Osteocyte (in vitro differentiated cells): ENCODE results near the gene GFRA4. TPM values are rescaled to one million over a fixed set of nuclear protein-coding genes. Genes with fewer than 3 reads are reported as not detected.

Experiments
- DNase-seq: peaks from one replicate; pipeline ENCODE4 v3.0.0; 2021; ENCODE audit warnings: mixed read lengths; ENCODE audit not compliant: unreplicated experiment; ENCODE audit errors: extremely low spot score
- H3K27ac Mint-ChIP-seq: one replicate; pipeline ENCODE4 v1.8.0; 2021; ENCODE audit warnings: mild to moderate bottlenecking, mixed read lengths; ENCODE audit not compliant: unreplicated experiment
- H3K27me3 Mint-ChIP-seq: one replicate; pipeline ENCODE4 v1.8.0; 2021; ENCODE audit warnings: mixed read lengths; ENCODE audit not compliant: unreplicated experiment
- H3K36me3 Mint-ChIP-seq: one replicate; pipeline ENCODE4 v1.8.0; 2021; ENCODE audit warnings: mixed read lengths; ENCODE audit not compliant: unreplicated experiment
- H3K4me1 Mint-ChIP-seq: one replicate; pipeline ENCODE4 v1.8.0; 2021; ENCODE audit warnings: mixed read lengths; ENCODE audit not compliant: unreplicated experiment
- H3K4me3 Mint-ChIP-seq: one replicate; pipeline ENCODE4 v1.8.0; 2021; ENCODE audit warnings: mild to moderate bottlenecking, moderate library complexity, mixed read lengths; ENCODE audit not compliant: unreplicated experiment
- H3K9me3 Mint-ChIP-seq: one replicate; pipeline ENCODE4 v1.8.0; 2021; ENCODE audit warnings: mixed read lengths; ENCODE audit not compliant: unreplicated experiment
- CTCF ChIP-seq: fragments of 200-600 bp; sonication (generic); IDR thresholded peaks from 2 replicates; pipeline ENCODE4 v1.5.0; 2021; ENCODE audit warnings: antibody characterized with exemption, mild to moderate bottlenecking, moderate library complexity
- total RNA-seq: library from RNA; stranded (reverse); gene quantifications from 2 replicates; pipeline ENCODE4 v1.2.1, GENCODE V29; 2021

The GFRA4 gene
- total RNA-seq, 1 donor from 2014 or later = not detected

- Mint-ChIP-seq H3K4me3 (no peak overlapping the region), H3K4me1 (peaks cover 23% of the 10 kb centered on the region), H3K27me3 (no peaks in the 10 kb centered on the region), H3K36me3 (no peaks in the 10 kb centered on the region), H3K9me3 (no peaks in the 10 kb centered on the region), H3K27ac (no peak overlapping the region)
- TF ChIP-seq CTCF = no peak
- no peak for DNase-seq
Observed at GRCh38 chr20:3705491-3705969, 42.3 kb upstream of the GFRA4 start.

- DNase-seq = no peak
- H3K4me1 Mint-ChIP-seq = peaks cover 13% of the 10 kb centered on the region
- H3K27ac Mint-ChIP-seq = no peak overlapping the region
- no peaks in the 10 kb centered on the region for H3K9me3 Mint-ChIP-seq
- no peaks in the 10 kb centered on the region for H3K27me3 Mint-ChIP-seq
- no peak overlapping the region for H3K4me3 Mint-ChIP-seq
- no peaks in the 10 kb centered on the region for H3K36me3 Mint-ChIP-seq
- no peak for TF ChIP-seq CTCF
Observed at GRCh38 chr20:3704087-3704486, 40.9 kb upstream of the GFRA4 start.

GRCh38 chr20:3702611-3703391 lies 39.6 kb upstream of the GFRA4 start:
- H3K9me3 Mint-ChIP-seq = no peaks in the 10 kb centered on the region
- DNase-seq = no peak
- no peak overlapping the region for H3K27ac Mint-ChIP-seq
- H3K4me1 Mint-ChIP-seq = peaks cover 12% of the 10 kb centered on the region
- H3K4me3 Mint-ChIP-seq = no peak overlapping the region
- no peak for TF ChIP-seq CTCF
- no peaks in the 10 kb centered on the region for H3K36me3 Mint-ChIP-seq
- no peaks in the 10 kb centered on the region for H3K27me3 Mint-ChIP-seq

- DNase-seq = no peak
- no peaks in the 10 kb centered on the region for H3K9me3 Mint-ChIP-seq
- H3K27ac Mint-ChIP-seq = no peak overlapping the region
- no peaks in the 10 kb centered on the region for H3K36me3 Mint-ChIP-seq
- H3K27me3 Mint-ChIP-seq = no peaks in the 10 kb centered on the region
- no peaks in the 10 kb centered on the region for H3K4me1 Mint-ChIP-seq
- TF ChIP-seq CTCF = no peak
- no peak overlapping the region for H3K4me3 Mint-ChIP-seq
Observed at GRCh38 chr20:3701061-3701998, 38.1 kb upstream of the GFRA4 start.

- H3K4me3 Mint-ChIP-seq = no peak overlapping the region
- no peak overlapping the region for H3K27ac Mint-ChIP-seq
- H3K27me3 Mint-ChIP-seq = no peaks in the 10 kb centered on the region
- TF ChIP-seq CTCF = no peak
- no peak for DNase-seq
- no peaks in the 10 kb centered on the region for H3K9me3 Mint-ChIP-seq
- no peaks in the 10 kb centered on the region for H3K4me1 Mint-ChIP-seq
- H3K36me3 Mint-ChIP-seq = no peaks in the 10 kb centered on the region
Observed at GRCh38 chr20:3699037-3699436, 35.8 kb upstream of the GFRA4 start.
